Measurements from ENCODE around the gene GALNTL6. TPM values are rescaled to one million over a fixed set of nuclear protein-coding genes. Genes with fewer than 3 reads are reported as not detected.
"Not testable (repeated sequence)": the region's sequence is repeated elsewhere in the genome, so short reads cannot be mapped to it uniquely, and the experiment has no call there.

The GALNTL6 gene
- total RNA-seq, 3 donors from 2014 or later = not detected

DNA sequence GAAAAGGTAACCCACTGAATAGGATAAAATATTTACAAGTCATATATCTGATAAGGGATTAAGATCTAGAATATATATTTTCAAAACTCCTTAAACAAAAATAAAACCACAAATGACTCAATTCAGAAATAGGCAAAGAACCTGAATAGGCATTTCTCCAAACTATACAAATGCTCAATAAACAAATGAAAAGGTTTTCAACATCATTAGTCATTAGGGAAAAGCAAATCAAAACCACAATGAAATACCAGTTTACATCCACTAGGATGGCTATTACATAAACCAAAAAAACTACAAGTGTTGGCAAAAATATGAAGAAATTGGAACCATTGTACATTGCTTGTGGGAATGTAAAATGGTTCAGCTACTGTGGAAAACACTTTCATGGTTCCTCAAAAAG lies 1188.4 kb downstream of the GALNTL6 start:
- H3K4me1 Mint-ChIP-seq (ENCODE audit: low read depth) = no peaks in the 10 kb centered on the region
- no peaks in the 10 kb centered on the region for H3K9me3 Mint-ChIP-seq
- DNase-seq = no peak
- H3K27me3 Mint-ChIP-seq (ENCODE audit: low read depth) = peaks cover 5% of the 10 kb centered on the region
- no peaks in the 10 kb centered on the region for H3K36me3 Mint-ChIP-seq (ENCODE audit: insufficient read depth)
- H3K4me3 Mint-ChIP-seq = no peak overlapping the region
- no peak for ATAC-seq

DNA sequence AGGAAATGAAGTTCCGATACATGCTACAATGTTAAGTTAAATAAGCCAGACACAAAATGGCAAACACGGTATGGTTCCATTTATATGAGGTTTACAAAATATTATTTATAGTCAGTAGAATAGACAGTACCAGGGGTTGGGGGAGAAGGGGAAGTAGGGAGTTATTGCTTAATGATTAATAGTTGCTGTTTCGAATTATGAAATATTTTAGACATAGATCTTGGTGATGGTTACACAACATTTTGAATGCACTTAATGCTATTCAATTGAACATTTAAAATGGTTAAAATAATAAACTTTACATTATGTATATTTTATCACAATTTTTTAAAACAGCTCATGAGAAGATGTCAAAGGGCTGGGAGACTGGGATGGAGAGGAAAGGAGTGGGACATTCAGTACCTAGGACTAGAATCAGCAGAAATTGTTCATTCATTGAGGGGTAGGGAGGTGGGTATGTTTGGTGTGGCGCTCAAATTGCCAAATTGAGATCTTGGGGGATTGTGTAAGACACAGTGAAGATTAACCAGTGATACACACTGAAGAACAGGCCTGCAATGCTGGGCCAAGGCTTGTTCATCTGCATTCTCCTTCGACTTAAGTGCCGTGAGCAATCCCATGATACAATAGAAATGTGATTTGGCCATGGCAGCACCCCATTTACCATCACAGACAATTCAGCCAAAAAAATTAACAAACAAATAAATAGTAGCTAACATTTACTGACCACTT lies 1189.8 kb downstream of the GALNTL6 start:
- no peak for DNase-seq
- Mint-ChIP-seq H3K9me3 (no peaks in the 10 kb centered on the region), H3K36me3 (ENCODE audit: insufficient read depth) (no peaks in the 10 kb centered on the region), H3K4me1 (ENCODE audit: low read depth) (no peaks in the 10 kb centered on the region), H3K4me3 (no peak overlapping the region), H3K27me3 (ENCODE audit: low read depth) (peaks cover 5% of the 10 kb centered on the region)
- no peak for ATAC-seq

DNA sequence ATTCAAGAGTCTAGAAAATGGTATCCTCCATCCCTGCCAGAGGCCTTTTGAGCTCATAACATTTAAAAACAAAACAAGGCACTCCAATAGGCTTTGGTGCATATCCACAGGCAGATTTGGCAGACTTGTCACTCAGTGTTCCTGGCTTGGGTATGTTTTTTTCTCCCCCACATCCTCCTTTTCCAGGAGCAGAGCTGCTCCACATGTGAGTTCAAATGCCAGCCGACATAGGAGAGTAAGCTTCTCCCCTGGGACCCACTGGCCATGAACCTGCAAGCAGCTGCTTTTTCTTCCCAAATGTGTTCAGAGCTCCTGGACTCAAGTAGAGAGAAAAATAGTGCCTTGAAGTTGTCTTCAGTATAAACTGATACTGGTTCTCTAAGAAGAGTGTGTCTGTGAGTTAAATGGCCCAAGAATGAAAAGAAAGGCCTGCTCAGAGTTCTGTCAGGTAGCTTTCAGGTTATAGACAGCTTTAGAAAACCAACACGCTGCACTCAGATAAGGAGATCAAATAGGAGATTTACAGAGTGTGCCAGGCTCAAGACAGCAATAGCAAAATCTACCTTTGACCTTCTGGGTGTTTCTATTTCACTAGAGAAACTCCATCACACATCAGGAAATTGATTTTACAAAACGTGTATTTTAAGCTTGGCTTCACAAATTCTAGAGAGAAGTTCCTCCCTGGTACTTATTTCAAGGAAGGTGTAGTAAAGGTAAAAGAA lies 1192.9 kb downstream of the GALNTL6 start:
- Mint-ChIP-seq H3K4me1 (ENCODE audit: low read depth) (no peaks in the 10 kb centered on the region), H3K4me3 (no peak overlapping the region), H3K9me3 (no peaks in the 10 kb centered on the region), H3K36me3 (ENCODE audit: insufficient read depth) (no peaks in the 10 kb centered on the region), H3K27me3 (ENCODE audit: low read depth) (no peaks in the 10 kb centered on the region)
- ATAC-seq (no peak), DNase-seq (no peak)

DNA sequence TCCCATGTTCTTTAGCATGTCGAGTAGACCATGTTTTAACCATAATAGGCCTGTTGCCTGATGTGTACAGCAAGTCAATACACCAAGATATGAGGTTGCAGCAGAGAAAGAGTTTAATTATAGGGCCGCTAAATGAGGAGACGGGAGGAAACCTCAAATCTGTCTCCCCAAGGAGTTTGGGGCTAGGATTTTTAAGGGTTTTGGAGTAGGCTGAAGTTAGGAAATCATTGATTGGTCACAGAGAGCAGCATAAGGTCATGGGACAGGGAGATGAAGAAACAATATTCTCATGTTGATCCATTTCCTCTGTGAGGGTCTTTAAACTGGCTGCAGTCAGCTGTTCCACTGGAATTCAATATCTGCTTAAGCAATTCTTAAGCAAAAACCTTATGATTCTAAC lies 1195.2 kb downstream of the GALNTL6 start:
- ATAC-seq = no peak
- Mint-ChIP-seq H3K36me3 (ENCODE audit: insufficient read depth) (no peaks in the 10 kb centered on the region), H3K4me3 (no peak overlapping the region), H3K4me1 (ENCODE audit: low read depth) (no peaks in the 10 kb centered on the region), H3K27me3 (ENCODE audit: low read depth) (no peaks in the 10 kb centered on the region), H3K9me3 (no peaks in the 10 kb centered on the region)
- DNase-seq = no peak

DNA sequence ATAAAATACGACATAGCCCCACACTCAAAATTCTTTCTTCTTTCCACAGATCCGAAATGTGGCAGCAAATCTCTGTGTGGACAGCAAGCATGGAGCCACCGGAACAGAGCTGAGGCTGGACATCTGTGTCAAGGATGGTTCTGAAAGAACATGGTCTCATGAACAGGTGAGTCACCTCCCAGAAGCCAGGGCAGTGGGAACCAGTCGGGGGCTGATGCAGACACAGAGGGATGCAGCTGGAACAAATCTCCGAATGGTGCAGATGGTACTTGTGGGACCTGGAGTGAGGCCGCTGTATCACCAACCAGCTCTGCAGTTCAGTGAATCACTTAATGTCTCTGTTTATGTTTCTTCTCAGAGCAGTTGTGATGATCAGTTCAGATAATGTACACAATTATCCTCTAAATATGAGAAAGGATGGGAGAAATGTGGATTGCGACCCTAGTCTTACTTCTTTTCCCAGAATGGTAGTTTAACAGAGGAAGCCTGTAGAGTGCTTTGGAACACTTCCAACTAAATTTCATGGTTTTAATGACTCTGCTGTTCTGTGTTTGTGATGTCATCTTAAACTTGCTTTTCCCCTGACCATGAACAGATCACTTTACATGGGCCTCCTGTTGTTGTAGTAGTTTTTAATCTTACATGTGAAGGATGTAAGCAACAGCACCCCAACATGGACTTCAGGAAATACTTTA lies 1196.1 kb downstream of the GALNTL6 start:
- Mint-ChIP-seq H3K36me3 (ENCODE audit: insufficient read depth) (no peaks in the 10 kb centered on the region), H3K9me3 (no peaks in the 10 kb centered on the region)

DNA sequence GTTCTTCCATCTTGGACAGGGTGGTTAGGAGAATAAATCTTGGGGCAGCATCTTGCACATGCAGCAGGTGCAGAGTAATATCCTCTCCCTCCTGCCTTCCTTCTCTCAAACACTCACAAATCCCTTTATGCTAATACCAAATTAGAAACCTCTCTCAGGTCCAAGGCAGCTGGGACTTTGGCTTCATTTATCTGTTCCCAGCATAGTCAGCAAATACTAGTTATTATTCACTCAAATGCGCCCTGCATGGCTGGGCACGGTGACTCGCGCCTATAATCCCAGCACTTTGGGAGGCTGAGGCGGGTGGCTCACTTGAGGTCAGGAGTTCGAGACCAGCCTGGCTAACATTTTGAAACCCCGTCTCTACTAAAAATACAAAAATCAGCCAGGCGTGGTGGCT lies 1199.4 kb downstream of the GALNTL6 start:
- Mint-ChIP-seq H3K4me3 (no peak overlapping the region), H3K9me3 (no peaks in the 10 kb centered on the region), H3K4me1 (ENCODE audit: low read depth) (no peaks in the 10 kb centered on the region), H3K27me3 (ENCODE audit: low read depth) (no peaks in the 10 kb centered on the region), H3K36me3 (ENCODE audit: insufficient read depth) (no peaks in the 10 kb centered on the region)
- ATAC-seq = no peak
- DNase-seq = no peak

More for the DNA sequence above, 1196.1 kb downstream of the GALNTL6 start:
- no peak overlapping the region for H3K4me3 Mint-ChIP-seq
- no peak for ATAC-seq
- H3K4me1 Mint-ChIP-seq (ENCODE audit: low read depth) = no peaks in the 10 kb centered on the region
- H3K27me3 Mint-ChIP-seq (ENCODE audit: low read depth) = no peaks in the 10 kb centered on the region
- no peak for DNase-seq

DNA sequence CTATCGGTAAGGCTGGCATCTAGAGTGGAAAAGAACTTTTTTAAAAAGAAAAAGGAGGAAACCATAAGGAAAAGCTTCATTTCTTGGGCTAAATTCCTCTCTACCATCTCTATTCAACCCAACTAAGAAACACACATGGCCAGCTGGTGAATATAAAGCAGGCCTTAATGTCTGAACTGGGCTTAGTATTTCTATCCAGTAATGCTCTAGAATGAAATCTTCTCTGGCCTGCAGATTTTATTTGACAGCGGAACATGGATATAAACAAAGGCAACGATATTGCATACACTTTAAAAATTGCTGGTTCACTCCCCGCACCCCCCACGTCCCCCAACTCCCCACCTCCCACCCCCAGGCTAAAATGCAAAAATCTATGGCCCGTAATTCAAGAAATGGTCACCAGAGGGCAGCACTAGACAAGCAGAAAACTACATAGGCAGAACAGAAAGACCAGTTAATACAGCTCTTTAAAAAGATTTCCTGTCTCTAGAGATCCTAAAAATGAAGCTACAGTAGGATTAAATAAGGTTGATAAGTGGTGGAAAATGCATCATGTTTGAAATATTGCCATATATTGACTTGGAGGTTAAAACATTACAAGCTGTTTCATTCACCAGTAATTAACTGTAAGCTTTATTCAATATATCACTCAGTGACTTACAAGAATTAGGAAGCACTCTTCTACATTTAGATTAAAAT lies 1200.2 kb downstream of the GALNTL6 start:
- DNase-seq (peak; percentile 39), ATAC-seq (no peak)
- Mint-ChIP-seq H3K27me3 (ENCODE audit: low read depth) (no peaks in the 10 kb centered on the region), H3K4me3 (no peak overlapping the region), H3K4me1 (ENCODE audit: low read depth) (no peaks in the 10 kb centered on the region), H3K9me3 (no peaks in the 10 kb centered on the region), H3K36me3 (ENCODE audit: insufficient read depth) (no peaks in the 10 kb centered on the region)

DNA sequence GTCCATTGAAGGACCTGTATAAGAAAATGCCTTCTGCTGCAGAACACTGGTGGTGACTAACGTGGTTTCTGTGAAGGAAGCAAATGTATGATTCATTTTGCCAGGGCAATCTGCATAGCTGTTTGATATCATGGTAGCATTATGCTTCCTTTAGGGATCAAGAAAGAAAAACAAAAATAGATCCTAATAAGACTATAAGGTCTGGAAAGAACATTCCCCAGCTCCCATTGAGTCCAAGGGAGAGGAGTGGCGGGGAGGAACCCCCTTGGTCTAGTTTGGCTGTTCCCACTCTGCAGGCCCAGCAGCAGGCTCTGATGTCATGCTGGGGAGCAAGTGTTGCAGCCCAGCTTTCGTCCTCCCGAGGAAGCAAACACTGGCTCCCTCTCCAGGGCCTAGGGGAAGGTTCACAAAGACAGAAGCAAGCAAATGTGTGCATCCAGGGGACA lies 1200.9 kb downstream of the GALNTL6 start:
- H3K27me3 Mint-ChIP-seq (ENCODE audit: low read depth) = no peaks in the 10 kb centered on the region

DNA sequence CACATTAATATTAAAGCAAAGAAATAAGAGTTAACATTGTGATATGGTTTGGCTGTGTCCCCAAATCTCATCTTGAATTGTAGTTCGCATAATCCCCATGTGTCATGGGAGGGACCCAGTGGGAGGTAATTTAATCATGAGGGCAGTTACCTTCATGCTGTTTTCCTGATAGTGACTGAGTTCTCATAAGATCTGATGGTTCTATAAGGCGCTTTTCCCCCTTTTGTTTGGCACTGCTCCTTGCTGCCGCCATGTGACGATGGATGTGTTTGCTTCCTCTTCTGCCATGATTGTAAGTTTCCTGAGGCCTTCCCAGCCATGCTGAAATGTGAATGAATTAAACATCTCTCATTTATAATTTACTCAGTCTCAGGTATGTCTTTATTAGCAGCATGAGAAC lies 1201.6 kb downstream of the GALNTL6 start:
- H3K4me1 Mint-ChIP-seq (ENCODE audit: low read depth) = no peaks in the 10 kb centered on the region
- no peak overlapping the region for H3K4me3 Mint-ChIP-seq
- H3K27me3 Mint-ChIP-seq (ENCODE audit: low read depth) = no peaks in the 10 kb centered on the region
- DNase-seq (no peak), ATAC-seq (no peak)
- H3K9me3 Mint-ChIP-seq = no peaks in the 10 kb centered on the region
- H3K36me3 Mint-ChIP-seq (ENCODE audit: insufficient read depth) = no peaks in the 10 kb centered on the region

More for the DNA sequence above, 1200.9 kb downstream of the GALNTL6 start:
- ATAC-seq (no peak), DNase-seq (no peak)
- Mint-ChIP-seq H3K36me3 (ENCODE audit: insufficient read depth) (no peaks in the 10 kb centered on the region), H3K4me3 (no peak overlapping the region), H3K9me3 (no peaks in the 10 kb centered on the region), H3K4me1 (ENCODE audit: low read depth) (no peaks in the 10 kb centered on the region)

DNA sequence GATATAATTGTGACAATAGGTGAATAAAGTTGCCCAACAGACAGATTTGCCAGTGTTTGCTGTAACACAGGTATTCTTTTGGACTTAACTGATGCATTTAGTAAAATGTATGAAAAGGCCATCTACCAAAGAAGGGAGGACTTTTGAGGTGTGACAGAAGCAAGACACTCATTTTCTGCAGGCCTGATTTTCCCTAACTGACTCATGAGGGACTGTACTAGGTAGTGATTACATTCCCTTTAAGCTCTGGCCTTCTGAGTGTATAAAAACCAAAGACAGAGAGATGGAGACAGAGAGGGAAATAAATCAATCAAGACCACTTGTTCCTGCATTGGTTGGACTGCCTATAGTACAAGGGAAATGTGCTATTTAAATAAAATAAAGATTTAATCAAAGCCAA lies 1204.6 kb downstream of the GALNTL6 start:
- no peak overlapping the region for H3K4me3 Mint-ChIP-seq

DNA sequence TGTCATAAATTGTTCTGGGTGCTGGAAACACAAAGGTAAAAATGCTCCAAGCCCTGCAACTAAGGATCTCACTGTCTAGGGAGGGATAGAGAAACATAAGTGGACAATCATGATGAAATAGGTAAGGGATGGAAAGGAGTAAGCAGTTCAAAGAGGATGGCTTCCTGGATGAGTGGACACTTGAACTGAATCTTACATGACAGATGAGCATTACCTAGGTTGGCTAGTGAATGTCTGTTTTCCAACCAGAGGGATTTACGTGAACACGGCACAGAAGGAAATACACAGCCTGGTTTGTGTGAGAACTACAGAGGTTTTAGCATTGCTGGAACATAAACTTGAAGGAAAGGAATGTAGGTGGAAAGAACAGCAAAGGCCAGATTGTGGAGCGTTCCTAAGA lies 1205.2 kb downstream of the GALNTL6 start:
- ATAC-seq = no peak
- DNase-seq = no peak
- H3K9me3 Mint-ChIP-seq = no peaks in the 10 kb centered on the region
- no peaks in the 10 kb centered on the region for H3K27me3 Mint-ChIP-seq (ENCODE audit: low read depth)
- no peaks in the 10 kb centered on the region for H3K4me1 Mint-ChIP-seq (ENCODE audit: low read depth)
- no peak overlapping the region for H3K4me3 Mint-ChIP-seq
- no peaks in the 10 kb centered on the region for H3K36me3 Mint-ChIP-seq (ENCODE audit: insufficient read depth)

More for the DNA sequence above, 1204.6 kb downstream of the GALNTL6 start:
- H3K36me3 Mint-ChIP-seq (ENCODE audit: insufficient read depth) = no peaks in the 10 kb centered on the region
- no peaks in the 10 kb centered on the region for H3K27me3 Mint-ChIP-seq (ENCODE audit: low read depth)
- H3K9me3 Mint-ChIP-seq = no peaks in the 10 kb centered on the region
- ATAC-seq (no peak), DNase-seq (no peak)
- no peaks in the 10 kb centered on the region for H3K4me1 Mint-ChIP-seq (ENCODE audit: low read depth)

DNA sequence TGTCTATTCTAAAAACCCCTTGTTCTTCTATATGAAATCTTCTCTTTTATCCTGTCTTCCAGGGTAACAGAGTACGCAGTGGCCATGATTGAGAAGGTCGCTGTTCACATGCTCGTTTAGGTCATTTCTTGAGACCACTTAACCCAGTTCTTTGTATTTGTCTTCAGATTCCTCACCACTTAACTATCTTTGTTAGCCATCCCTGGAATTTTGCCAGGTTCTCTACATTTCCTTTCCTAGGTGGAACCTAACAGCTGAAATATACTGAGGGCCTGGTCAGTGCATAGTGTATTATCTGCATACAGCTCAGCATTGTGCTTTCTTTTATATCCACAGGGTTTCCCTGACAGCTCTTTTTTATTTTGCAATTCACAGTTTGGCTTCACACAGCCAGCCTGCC lies 1206.5 kb downstream of the GALNTL6 start:
- ATAC-seq = no peak
- Mint-ChIP-seq H3K9me3 (no peaks in the 10 kb centered on the region), H3K27me3 (ENCODE audit: low read depth) (no peaks in the 10 kb centered on the region), H3K36me3 (ENCODE audit: insufficient read depth) (no peaks in the 10 kb centered on the region), H3K4me3 (no peak overlapping the region), H3K4me1 (ENCODE audit: low read depth) (no peaks in the 10 kb centered on the region)
- DNase-seq = no peak

DNA sequence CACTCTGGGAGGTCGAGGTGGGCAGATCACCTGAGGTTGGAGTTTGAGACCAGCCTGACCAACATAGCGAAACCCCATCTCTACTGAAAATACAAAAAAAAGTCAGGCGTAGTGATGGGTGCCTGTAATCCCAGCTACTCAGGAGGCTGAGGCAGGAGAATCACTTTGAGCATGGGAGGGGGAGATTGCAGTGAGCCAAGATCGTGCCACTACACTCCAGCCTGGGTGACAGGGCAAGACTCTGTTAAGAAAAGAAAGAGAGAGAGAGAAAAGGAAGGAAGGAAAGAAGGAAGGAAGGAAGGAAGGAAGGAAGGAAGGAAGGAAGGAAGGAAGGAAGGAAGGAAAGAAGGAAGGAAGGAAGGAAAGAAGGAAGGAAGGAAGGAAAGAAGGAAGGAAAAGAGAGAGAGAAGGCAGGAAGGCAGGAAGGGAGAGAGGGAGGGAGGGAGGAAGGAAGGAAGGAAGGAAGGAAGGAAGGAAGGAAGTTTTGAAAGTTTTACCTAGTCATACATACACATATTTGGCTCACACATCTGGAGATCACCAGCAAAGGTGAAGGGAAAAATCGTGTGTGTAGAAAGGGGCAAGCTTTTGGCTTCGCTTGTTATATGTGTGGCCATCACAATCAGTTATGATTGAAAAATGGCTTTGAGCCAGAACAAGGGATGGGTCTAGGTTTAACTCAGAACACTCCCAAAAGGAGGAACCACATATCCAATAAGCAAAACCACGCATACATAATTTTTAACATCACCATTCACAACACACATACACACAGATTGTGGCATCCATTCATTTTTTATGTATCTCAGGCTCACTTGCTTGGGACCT lies 1208.8 kb downstream of the GALNTL6 start:
- H3K36me3 Mint-ChIP-seq (ENCODE audit: insufficient read depth); H3K4me3 Mint-ChIP-seq; H3K9me3 Mint-ChIP-seq; DNase-seq; ATAC-seq; H3K27me3 Mint-ChIP-seq (ENCODE audit: low read depth); H3K4me1 Mint-ChIP-seq (ENCODE audit: low read depth): not testable (repeated sequence)

Data from activated T-cell treated with anti-CD3 and anti-CD28 coated beads, Interleukin-2, amount 50 U/mL, for 4 hours (primary cell).